ENCODE data around the gene DHDH.

DHDH gene

GRCh38 chr19:48987323-48987722, 53.8 kb downstream of the DHDH start:
- Histone ChIP-seq H3K27ac (no peak overlapping the region), H3K36me3 (peaks cover 82% of the 10 kb centered on the region), H3K9me3 (no peaks in the 10 kb centered on the region), H3K4me3 (ENCODE audit: low read depth in 1 of 2, low read length in 1 of 2) (no peak overlapping the region), H3K4me1 (ENCODE audit: control insufficient read depth in 1 of 2, insufficient read depth in 1 of 2, low read depth in 1 of 2, low read length in 1 of 2) (peaks cover 15 to 18% of the 10 kb centered on the region in 2 experiments), H3K27me3 (no peaks in the 10 kb centered on the region)
- no peak for TF ChIP-seq CTCF (IDR thresholded peaks at IDR 0.05)

GRCh38 chr19:48988286-48988685, 54.8 kb downstream of the DHDH start:
- Histone ChIP-seq H3K36me3 (peaks cover 73% of the 10 kb centered on the region), H3K4me3 (ENCODE audit: low read depth in 1 of 2, low read length in 1 of 2) (no peak overlapping the region), H3K9me3 (no peaks in the 10 kb centered on the region), H3K27me3 (no peaks in the 10 kb centered on the region), H3K27ac (no peak overlapping the region), H3K4me1 (ENCODE audit: control insufficient read depth in 1 of 2, insufficient read depth in 1 of 2, low read depth in 1 of 2, low read length in 1 of 2) (peaks cover 23 to 24% of the 10 kb centered on the region in 2 experiments)
- no peak for TF ChIP-seq CTCF (IDR thresholded peaks at IDR 0.05)

- Histone ChIP-seq H3K27me3 (no peaks in the 10 kb centered on the region), H3K4me3 (ENCODE audit: low read depth in 1 of 2, low read length in 1 of 2) (no peak overlapping the region), H3K27ac (no peak overlapping the region), H3K4me1 (ENCODE audit: control insufficient read depth in 1 of 2, insufficient read depth in 1 of 2, low read depth in 1 of 2, low read length in 1 of 2) (peaks cover 25 to 27% of the 10 kb centered on the region in 2 experiments), H3K9me3 (no peaks in the 10 kb centered on the region), H3K36me3 (peaks cover 67% of the 10 kb centered on the region)
- no peak for TF ChIP-seq CTCF (IDR thresholded peaks at IDR 0.05)
These were observed 55.4 kb downstream of the DHDH start for GRCh38 chr19:48988860-48989259.

- Histone ChIP-seq H3K27me3 (no peaks in the 10 kb centered on the region), H3K9me3 (no peaks in the 10 kb centered on the region), H3K4me3 (ENCODE audit: low read depth in 1 of 2, low read length in 1 of 2) (no peak overlapping the region), H3K4me1 (ENCODE audit: control insufficient read depth in 1 of 2, insufficient read depth in 1 of 2, low read depth in 1 of 2, low read length in 1 of 2) (peaks cover 34 to 36% of the 10 kb centered on the region in 2 experiments), H3K27ac (no peak overlapping the region), H3K36me3 (peaks cover 58% of the 10 kb centered on the region)
- no peak for TF ChIP-seq CTCF (IDR thresholded peaks at IDR 0.05)
These were observed 56.3 kb downstream of the DHDH start for GRCh38 chr19:48989701-48990291.

- Histone ChIP-seq H3K4me3 (ENCODE audit: low read depth in 1 of 2, low read length in 1 of 2) (no peak overlapping the region), H3K36me3 (peaks cover 52% of the 10 kb centered on the region), H3K4me1 (ENCODE audit: control insufficient read depth in 1 of 2, insufficient read depth in 1 of 2, low read depth in 1 of 2, low read length in 1 of 2) (peaks cover 39 to 40% of the 10 kb centered on the region in 2 experiments), H3K9me3 (no peaks in the 10 kb centered on the region), H3K27me3 (no peaks in the 10 kb centered on the region), H3K27ac (peak overlapping the region; percentile 1)
- TF ChIP-seq CTCF (IDR thresholded peaks at IDR 0.05): no peak
These were observed 56.9 kb downstream of the DHDH start for GRCh38 chr19:48990400-48990799.
